ENCODE measurements around the gene DOP1A.
"Not testable (repeated sequence)": the region's sequence is repeated elsewhere in the genome, so short reads cannot be mapped to it uniquely, and the experiment has no call there.

Gene DOP1A

DNA sequence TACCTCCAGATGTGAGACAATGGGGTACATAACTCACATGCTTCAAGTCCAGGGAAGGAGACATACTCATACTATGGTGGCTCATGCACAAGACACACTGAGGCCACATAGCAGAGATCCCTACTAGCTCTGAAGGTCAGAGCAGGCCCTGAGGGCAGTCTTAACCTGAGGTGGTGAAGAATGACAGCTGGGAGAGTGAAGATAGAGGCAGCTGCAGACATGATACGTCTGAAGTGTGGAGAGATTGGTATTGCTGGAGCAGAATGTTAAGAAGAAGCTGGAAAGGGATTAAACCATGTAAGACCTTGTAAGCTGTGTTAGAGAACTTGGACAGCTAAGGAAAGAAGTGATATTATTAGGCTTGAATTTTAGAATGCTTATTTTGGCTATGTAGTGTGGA, 92.7 kb downstream of the DOP1A start:
- no peak for DNase-seq

DNA sequence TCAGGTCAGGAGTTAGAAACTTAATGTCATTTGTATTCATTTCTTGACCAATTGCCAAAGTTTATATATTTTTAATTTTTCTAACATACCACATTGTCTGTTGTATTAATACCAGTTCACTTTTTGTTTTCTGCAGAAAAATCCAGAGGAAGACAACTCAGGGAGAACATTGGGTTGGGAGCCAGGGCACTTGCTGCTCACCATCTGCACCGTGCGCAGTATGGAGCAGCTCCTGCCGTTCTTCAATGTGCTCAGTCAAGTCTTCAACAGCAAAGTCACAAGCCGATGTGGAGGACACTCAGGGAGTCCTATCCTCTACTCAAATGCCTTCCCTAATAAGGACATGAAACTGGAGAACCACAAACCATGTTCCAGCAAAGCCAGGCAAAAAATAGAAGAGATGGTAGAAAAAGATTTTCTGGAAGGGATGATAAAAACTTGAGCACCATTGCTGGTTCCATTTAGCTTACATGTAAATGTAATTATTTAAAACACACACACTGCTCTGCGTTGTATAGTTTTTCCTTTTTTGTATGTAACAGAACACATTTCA, 100.3 kb downstream of the DOP1A start:
- DNase-seq, result no peak

DNA sequence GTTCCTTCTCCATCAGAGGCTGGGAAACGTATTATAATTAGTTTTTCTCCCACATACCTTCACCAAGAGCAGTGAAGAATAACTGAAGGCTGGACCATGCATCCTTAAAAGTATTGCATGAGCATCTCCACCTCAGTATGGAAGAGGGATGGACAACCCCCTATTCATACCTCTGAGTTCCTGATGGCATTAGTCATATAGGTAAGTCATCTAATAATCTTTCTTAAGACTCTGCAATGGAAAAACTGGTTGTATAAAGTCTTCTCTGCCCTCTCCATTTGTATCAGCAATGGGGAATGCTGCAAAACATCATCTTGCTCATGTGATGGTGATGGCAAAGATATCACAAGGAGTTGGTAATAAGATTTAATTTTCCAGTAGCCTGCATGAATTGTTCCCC, 101.1 kb downstream of the DOP1A start:
- no peak for DNase-seq

- no peak for DNase-seq
Observed at GRCh38 chr6:83169106-83169505, 101.6 kb downstream of the DOP1A start.

DNA sequence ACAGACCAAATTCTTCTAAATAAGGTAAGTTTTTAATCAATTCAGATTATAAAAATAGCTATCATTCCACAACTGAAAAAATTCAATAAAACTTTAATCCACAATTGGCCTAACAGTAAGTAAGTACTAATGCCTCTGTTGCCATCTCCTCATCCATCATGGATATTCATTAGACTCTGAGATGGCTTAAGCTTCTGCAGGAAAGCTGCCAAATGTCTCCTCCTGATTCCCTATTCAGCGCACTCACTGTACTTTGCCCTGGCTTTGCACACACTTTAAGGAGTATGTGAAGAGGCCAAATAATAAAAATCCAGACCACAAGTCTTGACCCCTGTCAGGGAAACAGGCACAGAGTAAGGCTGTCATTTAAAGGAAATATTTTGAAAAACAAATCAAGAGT, 102.0 kb downstream of the DOP1A start:
- no peak for DNase-seq

DNA sequence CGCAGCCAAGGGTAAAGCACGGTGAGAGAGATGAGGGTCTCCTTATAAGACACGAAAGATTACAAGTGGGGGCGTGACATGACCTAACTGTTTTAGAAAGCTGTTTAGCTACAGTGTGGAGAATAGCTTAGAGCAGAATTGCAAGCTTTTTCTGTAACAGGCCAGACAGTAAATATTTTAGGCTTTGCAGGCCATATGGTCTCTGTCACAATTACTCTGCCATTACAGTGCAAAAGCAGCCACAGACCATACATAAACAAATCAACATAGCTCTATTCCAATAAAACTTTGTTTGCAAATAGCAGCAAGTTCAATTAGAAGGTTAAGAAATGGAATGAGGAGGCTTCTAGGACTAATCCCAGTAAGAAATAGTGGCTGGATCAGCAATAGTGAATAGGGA, 108.8 kb downstream of the DOP1A start:
- DNase-seq, result no peak

DNA sequence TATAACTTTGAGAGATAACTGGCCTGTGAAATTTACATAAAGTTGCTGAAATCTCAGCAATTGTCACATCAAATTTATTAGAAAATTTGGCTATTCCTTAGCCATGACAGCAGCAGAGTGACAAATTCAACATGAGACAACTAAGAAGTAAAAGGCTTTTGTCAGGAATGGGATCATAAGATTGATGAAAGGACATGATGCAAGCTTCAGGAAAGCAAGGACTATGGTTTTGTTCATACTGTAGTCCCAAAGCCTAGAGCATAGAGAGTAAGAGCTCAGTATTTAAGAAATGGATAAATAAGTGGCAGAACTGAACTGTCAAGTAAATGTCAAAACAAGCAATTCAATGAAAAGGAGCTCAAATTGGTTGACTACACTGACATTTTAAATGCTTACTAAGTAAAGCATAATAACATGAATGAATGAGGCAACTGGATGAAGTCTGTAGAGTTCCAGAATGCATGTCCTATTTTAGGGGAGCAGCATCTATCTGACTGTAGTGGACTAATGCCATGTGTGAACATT, 113.0 kb downstream of the DOP1A start:
- no peak for DNase-seq

DNA sequence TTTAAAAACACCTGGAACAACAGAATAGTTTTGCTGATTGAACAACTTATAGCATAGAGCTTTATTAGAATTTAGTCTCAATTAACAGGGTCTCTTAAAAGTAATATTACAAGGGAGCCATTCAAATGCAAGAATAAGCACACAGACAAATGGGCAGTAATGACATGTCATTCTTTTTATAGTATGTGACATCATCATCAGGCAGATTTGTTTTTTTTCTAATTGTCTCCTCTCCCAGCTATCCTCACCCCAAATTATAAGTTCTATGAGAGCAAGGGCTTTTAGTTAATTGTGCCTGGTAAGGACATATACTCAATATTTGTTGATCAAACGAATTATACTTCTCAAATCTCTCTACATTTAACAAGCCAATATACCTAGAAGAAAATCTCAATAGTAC, 114.6 kb downstream of the DOP1A start:
- DNase-seq, result no peak

- no peak for DNase-seq
Observed at GRCh38 chr6:83183082-83183828, 115.8 kb downstream of the DOP1A start.

DNA sequence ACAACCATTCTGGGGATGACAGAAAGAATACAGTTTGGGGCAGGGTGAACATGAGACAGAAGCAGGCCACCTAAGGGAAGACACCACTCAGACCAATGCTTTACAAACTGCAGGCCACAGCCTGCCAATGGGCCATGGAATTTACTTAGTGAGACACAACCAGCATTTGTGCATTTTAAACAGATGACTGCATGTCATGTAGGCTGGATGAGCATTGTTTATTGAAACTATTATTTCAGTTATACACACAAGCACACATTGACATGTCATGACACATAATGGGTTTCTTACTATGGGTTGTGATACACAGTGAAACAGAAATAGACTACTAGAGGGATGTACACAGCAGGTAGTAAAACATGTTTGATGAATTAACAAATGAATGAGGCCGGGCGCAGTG, 117.6 kb downstream of the DOP1A start:
- DNase-seq, result no peak

GRCh38 chr6:83188501-83188900, 121.0 kb downstream of the DOP1A start:
- DNase-seq, result no peak

DNA sequence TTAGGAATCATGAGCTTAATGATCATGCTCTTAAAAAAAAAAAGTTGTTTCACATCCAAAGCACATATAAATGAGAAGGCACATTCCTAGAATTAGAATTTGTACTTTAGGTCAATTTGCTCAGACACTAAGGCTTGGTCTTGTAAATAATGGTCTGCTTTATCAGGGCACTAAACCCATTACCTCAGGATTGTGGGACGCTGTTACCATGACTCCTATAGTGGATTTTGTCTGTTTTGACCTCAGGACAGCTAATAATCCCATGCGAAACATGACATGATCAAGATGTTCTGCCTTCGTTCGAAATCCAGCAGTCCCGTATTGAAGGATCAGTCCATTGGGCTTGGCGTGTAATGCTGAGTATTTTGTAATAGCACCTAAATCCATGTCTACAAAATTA, 123.2 kb downstream of the DOP1A start:
- no peak for DNase-seq

- not testable (repeated sequence) for DNase-seq
Observed at GRCh38 chr6:83191974-83192373, 124.5 kb downstream of the DOP1A start.

DNA sequence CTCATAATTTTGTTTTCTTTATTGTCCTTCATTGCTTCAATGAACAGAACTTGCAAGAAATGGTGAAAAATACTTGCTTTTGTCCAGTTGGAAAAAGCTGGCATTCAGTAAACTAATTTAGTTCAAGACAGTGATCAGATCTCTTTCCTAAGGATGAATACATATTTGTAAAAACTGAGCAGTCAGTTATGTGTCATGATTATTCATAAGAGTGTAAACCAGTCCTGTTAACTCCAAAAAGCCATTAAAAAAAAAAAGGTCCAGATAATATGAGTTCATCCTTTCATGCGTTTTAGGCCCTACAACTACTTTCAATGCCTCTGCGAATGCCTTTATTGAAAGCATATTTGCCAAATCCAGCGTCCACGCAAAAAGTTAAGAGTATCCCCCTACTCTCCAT, 125.0 kb downstream of the DOP1A start:
- no peak for DNase-seq

DNA sequence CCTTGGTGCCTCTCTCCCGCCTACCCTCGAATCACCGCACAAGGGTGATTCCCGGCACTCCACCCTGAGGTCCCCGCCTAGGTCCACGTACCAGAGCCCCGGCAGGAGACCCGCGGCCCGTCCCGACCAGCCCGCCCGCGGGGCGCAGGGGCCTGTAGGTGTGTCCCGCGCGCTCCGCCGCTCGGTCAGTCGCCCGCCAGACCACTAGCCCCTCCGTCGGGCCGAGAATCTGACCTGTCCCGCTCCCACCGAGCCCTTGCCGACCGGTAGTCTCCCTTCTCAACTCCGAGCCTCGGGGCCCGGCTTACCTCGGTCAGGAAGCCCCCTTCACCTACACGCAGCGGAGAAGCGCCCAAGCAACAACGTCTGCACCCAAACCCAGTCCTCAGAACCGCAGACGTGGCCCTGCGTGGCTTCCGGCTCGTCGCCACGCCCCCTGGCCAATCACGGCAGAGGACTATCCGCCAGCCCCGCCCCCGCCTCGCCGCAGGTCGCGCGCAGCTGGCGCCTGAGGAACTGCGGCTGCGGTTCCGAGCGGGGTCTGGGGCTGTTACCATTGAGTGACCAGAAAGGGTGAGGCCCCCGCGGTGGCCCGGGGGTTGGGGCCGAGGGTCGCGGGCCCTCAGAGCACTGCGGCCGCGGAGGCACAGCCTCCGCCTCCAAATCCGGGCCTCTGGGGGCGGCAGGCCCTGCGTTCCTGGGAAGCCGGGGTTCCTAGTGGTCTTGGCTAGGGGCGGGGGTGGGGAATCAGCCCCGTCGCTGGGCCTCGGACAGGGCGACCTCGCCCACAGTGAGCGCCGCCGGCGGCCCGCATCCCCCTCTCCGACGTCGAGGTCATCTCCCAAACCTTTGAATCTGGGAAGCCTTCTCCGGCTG, 125.6 kb downstream of the DOP1A start, which contains the start of the genes PGM3 and RWDD2A:
Gene PGM3 (minus strand): TSS at position 395 of the 876 bp plus-strand sequence. CDS start 2,253 bp downstream, outside the sequence.
Gene RWDD2A (plus strand): TSS at position 487 of the 876 bp plus-strand sequence. CDS start 1,095 bp downstream, outside the sequence.
- DNase-seq, result peak; percentile 90

DNA sequence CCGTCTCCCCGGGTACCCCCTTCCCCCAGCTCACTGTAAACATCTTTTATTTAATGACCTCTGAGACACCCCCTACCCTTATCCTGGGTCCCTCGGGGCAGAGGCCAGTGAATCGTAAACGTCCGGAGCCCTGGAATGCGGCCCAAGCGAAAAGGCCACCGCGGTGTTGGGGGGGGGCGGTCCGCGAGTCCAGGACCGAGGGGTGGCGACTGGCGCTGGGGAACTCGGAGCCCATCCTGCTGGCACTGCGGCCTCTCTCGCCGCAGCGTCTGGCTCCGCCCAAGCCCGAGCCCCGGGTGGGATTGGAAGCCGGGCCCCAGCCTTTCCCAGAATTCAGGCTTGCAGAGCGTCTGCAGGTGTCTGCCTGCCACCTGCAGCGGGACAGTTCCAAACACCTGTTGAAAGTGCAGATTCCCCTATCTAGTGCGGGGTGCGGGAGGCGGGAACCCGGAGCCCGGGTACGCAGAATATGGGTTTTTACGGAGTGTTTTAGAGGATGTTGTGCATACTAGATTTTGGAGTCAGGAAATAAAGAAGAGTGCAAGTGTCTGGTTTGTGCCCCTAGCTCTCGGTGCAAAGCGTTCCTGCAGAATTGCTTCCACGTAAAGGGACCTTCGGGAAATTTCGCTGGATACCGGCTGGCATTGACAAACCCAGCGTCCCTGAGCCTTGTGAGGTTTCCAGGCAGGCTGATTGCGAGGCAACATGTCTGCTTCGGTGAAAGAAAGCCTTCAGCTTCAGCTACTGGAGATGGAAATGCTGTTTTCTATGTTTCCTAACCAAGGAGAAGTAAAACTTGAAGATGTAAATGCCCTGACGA, 126.5 kb downstream of the DOP1A start:
- DNase-seq, result peak; percentile 15

GRCh38 chr6:83198486-83199172, 131.2 kb downstream of the DOP1A start:
- no peak for DNase-seq

GRCh38 chr6:83199173-83199862, 131.8 kb downstream of the DOP1A start:
- no peak for DNase-seq

DNA sequence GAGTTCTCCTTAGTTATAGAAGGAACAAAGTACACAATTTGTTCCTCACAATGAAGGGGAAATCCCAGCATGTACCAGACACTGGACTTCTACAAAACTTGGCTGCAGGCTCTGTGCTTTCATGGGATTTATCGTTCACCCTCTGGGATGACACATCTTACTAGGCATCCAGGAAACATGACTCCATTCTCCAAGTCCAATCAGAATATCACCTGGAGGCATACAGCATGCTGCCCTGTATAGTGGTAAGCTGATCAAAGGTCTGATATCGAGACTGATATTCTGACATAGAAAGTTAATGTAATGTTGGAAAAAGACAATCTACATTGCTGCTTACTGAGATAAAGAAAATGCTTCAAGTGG, 132.4 kb downstream of the DOP1A start:
- no peak for DNase-seq

GRCh38 chr6:83202031-83202430, 134.6 kb downstream of the DOP1A start:
- DNase-seq, result no peak
